GM18499 (cell line): ENCODE measurements around the gene NUP210.

Experiments used
- ATAC-seq: cut with Tn5 transposase; IDR thresholded peaks from one replicate; pipeline ENCODE4 v1.9.1; 2021; ENCODE audit warnings: moderate number of reproducible peaks; ENCODE audit not compliant: insufficient read depth, unreplicated experiment

NUP210 gene

DNA sequence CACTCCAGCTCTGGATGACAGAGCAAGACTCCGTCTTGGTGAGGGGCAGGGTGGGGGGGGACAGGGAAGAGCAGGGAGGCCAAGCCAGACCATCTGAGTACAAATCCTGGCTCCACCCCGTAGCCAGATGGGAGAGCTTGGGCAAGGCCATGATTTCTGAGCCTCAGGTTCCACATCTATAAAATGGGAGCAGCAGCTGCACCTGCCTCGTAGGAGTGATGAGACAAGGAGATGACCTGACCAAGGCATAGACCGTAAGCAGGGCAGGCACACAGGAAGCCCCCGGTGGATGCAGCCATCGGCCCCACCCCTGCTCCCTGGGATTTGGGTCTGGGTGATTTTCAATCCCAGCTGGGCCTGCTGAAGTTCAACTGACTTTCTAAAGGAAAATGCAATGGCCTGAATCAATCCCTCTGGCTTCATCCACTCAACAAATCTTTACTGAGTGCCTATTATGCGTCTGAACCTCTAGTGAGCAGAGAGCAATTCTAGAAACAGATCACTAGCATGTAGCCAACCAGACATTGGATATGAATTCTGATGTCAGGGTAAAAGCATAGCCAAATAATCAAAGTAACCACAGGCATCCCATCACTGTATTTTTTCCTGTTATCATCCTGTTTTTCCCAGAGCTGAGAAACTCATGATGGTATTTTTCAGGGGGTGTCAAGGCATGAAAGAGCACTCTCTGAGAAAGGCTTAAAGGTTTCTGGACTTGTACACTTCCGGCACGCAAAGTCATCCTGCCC lies 141.2 kb downstream of the NUP210 start:
- ATAC-seq, result no peak

GRCh38 chr3:13277860-13278531 lies 142.1 kb downstream of the NUP210 start:
- ATAC-seq, result no peak

GRCh38 chr3:13277196-13277813 lies 142.8 kb downstream of the NUP210 start:
- no peak for ATAC-seq

- ATAC-seq, result no peak
Measured at GRCh38 chr3:13276438-13277195, 143.5 kb downstream of the NUP210 start.

GRCh38 chr3:13275376-13276005 lies 144.6 kb downstream of the NUP210 start:
- no peak for ATAC-seq

DNA sequence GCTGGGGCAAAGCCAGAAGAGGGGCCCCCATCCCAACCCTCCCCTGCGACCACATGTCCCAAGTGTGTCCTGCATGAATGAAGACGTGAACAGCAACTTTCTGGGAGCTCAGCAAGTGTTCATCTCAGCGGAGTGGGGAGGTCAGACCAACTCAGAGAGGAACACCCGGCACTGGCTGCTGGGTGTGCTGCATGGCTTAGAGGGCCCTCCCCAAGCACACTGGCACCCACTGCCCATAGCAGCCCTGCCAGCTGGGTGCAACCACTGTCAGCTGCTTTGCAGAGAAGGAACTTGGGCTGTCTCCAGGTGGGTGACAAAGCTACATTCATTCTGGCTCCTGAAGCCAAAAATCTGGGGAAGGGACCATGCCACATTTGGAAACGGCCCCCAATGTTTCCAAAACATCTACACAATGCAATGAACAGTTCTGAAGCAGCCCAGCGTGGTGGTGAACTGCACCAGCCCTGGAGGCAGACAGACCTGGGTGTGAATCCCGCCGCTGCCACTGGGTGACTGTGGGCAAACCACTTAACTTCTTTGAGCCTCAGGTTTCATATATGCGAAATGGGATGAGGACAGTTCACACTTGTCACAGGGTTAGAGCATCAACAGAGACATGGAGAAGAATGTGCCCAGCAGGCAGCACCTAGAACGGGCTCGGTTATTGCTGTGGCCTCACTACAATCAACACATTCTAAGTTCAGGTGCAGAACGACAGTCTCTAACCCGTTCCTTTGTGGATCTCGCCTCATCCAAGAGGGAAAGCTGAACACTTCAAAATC lies 145.4 kb downstream of the NUP210 start:
- no peak for ATAC-seq

DNA sequence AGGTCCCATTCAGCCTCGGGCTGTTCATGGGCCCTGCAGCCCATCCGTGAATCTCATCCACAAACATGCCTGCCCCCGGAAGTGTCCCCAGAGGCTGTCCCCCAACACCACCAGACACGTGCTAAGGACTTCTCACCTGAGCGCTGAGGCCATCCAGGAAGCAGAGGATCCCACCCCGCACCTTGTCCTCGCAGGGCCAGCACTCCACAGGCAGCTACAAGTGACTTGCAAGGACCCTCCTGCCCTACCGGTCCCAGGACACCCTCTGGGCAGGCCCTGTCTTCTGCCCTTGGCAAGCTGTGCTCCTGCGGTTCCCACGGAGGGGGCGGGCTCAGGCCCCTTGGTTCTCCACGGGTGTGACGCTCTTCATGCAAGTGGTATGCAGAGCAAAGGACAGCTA lies 146.0 kb downstream of the NUP210 start:
- no peak for ATAC-seq

DNA sequence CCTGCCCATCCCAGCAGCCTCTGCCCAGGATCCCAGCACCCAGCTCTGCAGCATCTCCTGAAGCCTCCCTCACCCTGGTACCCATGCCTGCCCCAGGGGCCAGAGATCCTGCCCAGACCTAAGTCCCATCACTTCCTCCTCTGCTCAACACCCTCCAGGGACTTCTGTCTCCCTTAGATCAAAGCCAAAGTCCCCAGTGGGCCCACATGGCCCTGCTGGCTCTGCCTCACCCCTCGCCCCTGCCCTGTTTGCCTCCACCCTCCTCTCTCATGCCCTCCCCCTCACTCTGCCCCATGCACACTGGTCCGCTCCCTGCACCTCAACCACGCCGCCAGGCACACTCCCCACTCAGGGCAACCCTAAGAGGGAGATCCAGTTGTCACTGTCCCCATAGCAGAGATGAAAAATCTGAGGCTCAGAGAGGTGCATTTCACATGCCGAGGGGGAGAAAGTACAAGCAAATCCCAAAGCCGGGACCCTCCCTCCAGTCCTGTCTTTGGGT lies 146.5 kb downstream of the NUP210 start:
- ATAC-seq, result no peak

DNA sequence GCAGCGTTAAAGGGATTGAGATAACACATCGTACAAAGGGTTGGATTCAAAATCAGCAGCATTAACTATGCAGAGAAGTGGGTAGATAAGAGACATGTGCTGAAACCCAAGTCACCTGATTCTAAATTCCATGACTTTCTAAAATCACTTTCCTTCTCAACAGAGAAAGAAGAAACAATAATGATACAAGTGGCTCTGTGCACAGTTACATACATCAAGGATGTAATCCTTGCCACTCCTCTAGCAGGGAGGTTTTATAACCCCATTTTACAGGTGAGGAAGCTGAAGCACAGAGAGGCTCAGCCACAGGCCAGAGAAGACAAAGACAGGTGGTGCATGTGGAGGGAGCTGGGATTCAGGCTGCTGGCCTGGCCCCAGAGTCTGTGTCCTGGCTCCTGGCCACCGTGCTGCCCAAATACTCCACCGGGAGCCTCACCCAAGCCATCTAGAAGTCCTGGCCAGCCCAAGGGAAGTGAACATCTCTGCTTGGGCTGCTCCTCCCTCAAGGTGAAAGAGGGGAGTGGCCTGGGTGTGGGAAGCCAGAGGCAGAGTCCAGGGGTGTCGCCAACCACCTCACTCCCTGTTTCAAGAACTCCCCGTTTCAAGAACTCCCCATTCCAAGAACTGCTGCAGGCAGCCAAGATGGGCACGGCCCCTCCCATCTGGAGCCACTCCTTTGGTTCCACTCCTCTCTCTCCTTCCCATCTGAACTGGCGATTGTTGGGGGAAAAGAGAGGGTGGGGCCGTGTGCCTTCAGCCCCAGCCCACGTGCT lies 147.1 kb downstream of the NUP210 start:
- ATAC-seq, result no peak

- no peak for ATAC-seq
Measured at GRCh38 chr3:13269711-13270378, 150.3 kb downstream of the NUP210 start.

DNA sequence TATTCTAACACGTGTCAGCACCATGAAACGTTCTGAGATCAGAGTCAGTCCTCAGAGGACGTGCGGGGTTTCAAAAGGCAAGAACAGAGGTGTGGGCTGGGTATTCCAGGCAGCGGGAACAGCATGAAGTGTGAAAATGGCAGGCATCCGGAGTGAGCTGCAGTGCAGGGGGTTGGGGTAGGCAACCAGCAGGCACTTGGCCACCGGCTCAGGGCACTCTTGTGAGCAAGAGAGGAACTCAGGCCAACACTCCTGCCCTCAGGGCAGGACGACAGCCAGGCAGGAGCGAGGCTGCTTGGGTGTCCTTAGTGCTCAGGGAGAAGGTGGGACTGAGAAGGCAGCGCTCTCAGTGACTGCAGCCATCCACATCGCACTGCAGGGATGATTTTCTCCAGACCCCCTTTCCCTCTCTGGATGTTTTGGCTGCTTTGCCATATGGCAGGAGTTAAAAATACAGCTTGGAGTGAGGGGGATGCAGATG lies 151.1 kb downstream of the NUP210 start:
- no peak for ATAC-seq

GRCh38 chr3:13268120-13268519 lies 152.0 kb downstream of the NUP210 start:
- ATAC-seq, result no peak

- ATAC-seq, result no peak
Measured at GRCh38 chr3:13266651-13267362, 153.3 kb downstream of the NUP210 start.
